AG04450 (cell line): ENCODE results near the gene CCDC188. TPM values are rescaled to one million over a fixed set of nuclear protein-coding genes. Genes with fewer than 3 reads are reported as not detected.

Experiments used
- CTCF ChIA-PET: fragments of 300-600, 350-600 bp; formaldehyde crosslinking; extraction: SDS; loops from one replicate; lab custom pipeline; 2022; ENCODE audit warnings: antibody characterized with exemption, inconsistent platforms; lab: Charles Lee
- POLR2A ChIA-PET: fragments of 350-600 bp; formaldehyde crosslinking; extraction: SDS; loops from one replicate; lab custom pipeline; 2021; ENCODE audit warnings: antibody characterized with exemption, inconsistent platforms; lab: Yijun Ruan, JAX
- DNase-seq: peaks from one replicate; pipeline ENCODE4 v3.0.0-alpha.2; 2011; ENCODE audit warnings: low read depth, low spot score
- H3K27ac ChIP-seq: one replicate; pipeline ENCODE4 v1.5.1; 2012; ENCODE audit warnings: low read depth, low read length, control low read depth
- H3K27me3 ChIP-seq: one replicate; pipeline ENCODE4 v1.6.0; 2012; ENCODE audit warnings: low read length; ENCODE audit not compliant: control insufficient read depth, insufficient read depth
- H3K4me3 ChIP-seq: 2 replicates; pipeline ENCODE4 v1.5.1; 2011; ENCODE audit warnings: mild to moderate bottlenecking, low read depth, low read length, control low read depth
- H3K9me3 ChIP-seq: 2 replicates; pipeline ENCODE4 v1.5.1; 2012; ENCODE audit warnings: low read length; ENCODE audit not compliant: control insufficient read depth, insufficient read depth
- CTCF ChIP-seq: IDR thresholded peaks from 2 replicates; pipeline ENCODE4 v1.5.1; 2011; ENCODE audit warnings: low read depth, low read length, control low read depth, inconsistent platforms
- polyA plus RNA-seq: library from polyadenylated mRNA; depleted of rRNA; stranded (reverse); fragments of >200 nt; gene quantifications from 2 replicates; pipeline ENCODE4 v1.2.3, GENCODE V29; 2011

CCDC188 gene
- polyA plus RNA-seq, 1 experiment, result not detected

DNA sequence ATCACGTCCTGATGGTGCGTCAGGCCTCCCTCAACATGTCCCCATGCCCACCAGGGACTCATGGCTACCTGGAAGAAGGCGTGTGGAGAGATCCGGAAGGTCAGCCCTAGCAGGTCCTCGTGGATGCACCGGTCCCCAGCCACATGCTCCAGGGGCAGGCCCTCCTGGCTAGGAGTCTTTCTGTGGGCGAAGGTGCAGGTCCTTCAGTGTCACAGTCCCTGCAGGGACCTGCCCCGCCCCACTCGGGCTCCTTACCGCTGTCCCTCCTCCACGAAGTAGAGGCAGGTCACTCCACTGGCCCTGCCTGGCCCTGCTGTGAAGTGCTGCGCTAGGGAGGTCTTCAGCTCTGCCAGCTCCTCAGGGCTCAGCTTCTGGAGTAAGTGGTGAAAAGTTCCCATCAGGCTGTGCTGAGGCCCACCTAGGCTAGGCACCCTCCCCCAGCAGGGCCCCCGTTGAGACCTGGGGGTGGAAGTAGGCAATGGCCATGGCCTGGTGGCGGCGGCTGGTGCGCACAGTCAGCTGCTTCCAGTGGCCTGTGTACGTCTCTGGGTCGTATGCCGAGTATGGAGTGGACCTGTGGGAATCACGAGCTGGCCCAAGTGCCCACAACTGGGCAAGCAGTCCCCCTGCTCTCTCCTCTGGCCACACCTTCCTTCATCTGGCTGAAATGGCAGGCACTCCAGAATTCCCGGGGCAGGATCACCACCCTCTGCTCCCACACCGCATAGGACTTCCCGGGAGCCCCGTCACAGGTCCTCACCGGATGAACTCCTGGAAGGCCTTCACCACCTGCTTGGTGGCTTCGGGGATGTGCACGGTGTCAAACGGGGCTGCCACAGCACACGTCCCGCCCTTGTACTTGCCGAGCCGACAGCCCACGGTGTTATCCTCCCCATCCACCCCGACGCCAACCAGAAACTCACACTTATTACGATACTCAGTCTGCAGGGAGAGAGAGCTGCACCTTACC lies 36.1 kb downstream of the CCDC188 start:
- POLR2A ChIA-PET, result no interaction called here
- no peaks in the 10 kb centered on the region; the same call in 1 of the 2 replicates for H3K9me3 ChIP-seq
- CTCF ChIA-PET, result no interaction called here
- no peak overlapping the region for H3K27ac ChIP-seq
- no peaks in the 10 kb centered on the region for H3K27me3 ChIP-seq
- no peak overlapping the region for H3K4me3 ChIP-seq
- DNase-seq, result no peak
- TF ChIP-seq CTCF, result no peak

DNA sequence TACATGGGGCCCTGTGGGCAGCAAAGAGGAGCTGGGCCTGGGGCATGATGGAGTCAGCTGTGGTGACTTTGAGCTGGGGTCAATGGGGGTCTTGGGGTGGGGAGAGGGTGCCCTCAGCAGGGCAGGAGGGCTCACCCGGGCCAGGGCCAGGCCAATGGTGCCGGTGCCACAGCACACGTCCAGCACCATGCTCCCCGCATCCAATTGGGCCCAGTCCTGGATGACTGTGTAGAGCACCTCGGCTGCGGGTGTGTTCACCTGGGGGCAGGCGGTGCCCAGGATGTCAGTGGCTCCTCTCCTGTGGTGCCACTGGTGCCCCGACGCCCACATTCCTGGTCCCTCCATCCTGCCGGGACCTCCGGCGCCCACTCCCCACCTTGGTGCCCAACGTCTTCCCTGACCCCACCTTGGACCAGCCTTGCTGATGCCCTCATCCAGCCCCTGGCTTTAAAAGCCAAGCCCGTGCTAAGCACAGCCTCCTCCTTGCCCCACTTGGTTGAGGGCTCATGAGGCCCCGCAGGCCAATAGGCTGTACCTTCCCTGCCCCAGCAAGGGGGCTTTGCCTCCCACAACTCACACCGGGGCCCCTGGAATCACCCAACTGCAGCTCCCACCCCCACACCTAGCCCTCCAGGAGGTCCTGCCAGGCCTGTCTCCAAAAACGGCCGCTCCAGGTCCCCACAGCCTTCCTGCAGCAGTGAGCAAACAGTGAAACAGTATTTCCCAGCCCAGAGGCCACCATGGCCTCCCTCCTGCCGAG lies 37.1 kb downstream of the CCDC188 start:
- no peaks in the 10 kb centered on the region; the same call in 1 of the 2 replicates for H3K9me3 ChIP-seq
- no peaks in the 10 kb centered on the region for H3K27me3 ChIP-seq
- no peak overlapping the region for H3K4me3 ChIP-seq
- CTCF ChIA-PET, result no interaction called here
- POLR2A ChIA-PET, result no interaction called here
- no peak for DNase-seq
- H3K27ac ChIP-seq, result no peak overlapping the region
- no peak for TF ChIP-seq CTCF

DNA sequence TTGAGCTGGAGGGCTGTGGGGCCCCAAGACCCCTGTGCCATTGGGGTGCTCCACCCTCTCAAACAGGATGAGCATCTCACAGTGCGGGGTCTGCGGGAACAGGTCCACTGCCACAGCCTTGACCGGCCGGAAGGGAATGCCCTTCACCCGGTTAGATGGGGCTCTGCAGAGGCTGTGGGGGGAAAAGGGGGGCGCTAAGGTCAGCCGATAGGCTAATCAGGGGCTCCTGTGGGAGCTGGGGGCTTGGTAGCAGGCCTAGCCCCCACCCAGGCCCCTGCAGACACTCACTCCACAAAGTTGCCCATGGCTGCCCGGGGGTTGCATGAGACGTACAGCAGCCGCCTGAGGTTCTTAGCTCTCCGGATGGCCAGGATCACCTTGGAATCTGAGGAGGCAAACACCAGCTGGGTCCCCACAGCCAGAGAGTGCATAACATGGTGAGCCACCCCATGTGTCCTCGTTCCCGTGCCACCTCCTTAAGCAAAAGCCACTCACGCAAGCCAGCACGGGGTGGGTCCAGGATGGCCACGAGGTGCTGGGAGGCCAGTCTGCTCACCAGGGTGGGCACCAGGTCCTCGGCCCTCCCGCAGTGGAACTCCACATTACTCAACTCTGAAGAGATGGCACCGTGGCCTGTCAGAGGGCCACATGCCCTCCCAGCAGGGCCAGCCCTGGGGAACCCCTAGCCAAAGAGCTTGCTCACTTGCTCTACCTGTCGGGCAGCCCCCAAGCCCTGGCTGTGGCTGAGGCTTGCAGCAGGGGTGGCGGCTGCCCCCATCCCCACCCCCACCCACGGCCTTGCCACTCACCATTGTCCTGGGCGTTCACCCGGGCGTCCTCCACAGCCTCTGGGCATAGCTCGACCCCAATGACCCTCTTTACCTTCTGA lies 38.0 kb downstream of the CCDC188 start:
- ChIA-PET CTCF (no interaction called here), POLR2A (no interaction called here)
- no peak for DNase-seq
- no peak for TF ChIP-seq CTCF
- Histone ChIP-seq H3K9me3 (no peaks in the 10 kb centered on the region; the same call in 1 of the 2 replicates), H3K4me3 (no peak overlapping the region), H3K27ac (no peak overlapping the region), H3K27me3 (no peaks in the 10 kb centered on the region)

DNA sequence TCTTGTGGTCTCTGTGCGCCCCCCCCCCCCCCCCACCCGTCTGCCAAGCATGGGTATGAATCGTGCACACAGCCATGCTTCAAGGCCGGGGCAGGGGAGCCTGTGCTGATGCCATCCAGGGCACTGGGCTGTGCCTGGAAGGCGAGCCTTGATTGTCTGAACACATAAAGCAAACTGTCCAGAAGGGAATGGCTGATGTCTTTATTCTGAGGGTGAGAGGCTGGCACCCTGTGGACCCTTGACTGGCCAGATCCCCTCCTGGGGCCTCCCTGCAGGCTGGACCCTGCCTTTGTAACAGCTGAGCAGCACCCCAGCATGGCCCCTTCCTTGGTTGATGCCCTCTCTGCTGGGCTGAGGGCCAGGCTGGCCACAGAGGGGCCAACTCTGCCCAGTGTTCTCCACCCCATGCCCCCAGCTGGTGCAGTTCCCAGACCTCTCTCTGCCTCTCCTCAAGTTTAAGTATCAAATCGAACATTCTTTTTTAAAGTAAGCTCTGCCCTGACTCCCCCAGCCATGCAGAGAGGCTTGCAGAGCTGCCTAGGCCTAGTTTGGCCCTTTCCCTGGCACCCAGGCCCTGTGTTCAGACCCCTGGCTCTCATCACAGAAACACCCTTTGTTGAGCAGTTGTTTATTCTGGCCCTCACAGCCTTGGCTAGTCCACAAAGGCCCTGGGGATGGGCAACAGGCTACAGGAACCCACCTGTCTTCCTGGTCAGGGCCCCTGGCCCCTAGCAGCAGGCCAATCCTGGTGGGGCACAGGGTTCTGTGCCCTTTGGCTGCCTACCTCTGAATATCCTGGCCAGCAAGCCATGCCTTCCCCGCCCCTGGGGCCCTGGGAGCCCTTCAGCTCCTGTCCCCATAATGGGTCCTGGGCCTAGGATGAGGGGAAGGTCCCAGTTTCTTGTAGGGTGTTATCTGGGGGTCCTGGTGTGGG lies 38.9 kb downstream of the CCDC188 start:
- no peak for TF ChIP-seq CTCF
- CTCF ChIA-PET, result interaction anchor here (0.6 kb wide), 2 partner anchors 43 to 192 kb away, joined by 3 to 6 read pairs; no protein-coding TSS in a partner anchor
- Histone ChIP-seq H3K27me3 (no peaks in the 10 kb centered on the region), H3K9me3 (no peaks in the 10 kb centered on the region; the same call in 1 of the 2 replicates), H3K27ac (no peak overlapping the region), H3K4me3 (no peak overlapping the region)
- POLR2A ChIA-PET, result interaction anchor here (0.7 kb wide), 1 partner anchor 32 kb away, joined by 3 read pairs; no protein-coding TSS in a partner anchor
- no peak for DNase-seq
